Activated CD8-positive, alpha-beta memory T cell treated with anti-CD3 and anti-CD28 coated beads, Interleukin-2, amount 50 U/mL, for 24 hours (primary cell): Measurements from ENCODE around the gene KRT37.

Experiments used
- DNase-seq: peaks from one replicate; pipeline ENCODE4 v3.0.0-alpha.2; 2020; ENCODE audit errors: extremely low read depth

Gene KRT37

GRCh38 chr17:41424111-41424635 is at the start of gene KRT37:
Gene KRT37 (minus strand): TSS chr17:41424585. CDS start chr17:41424523, 62 bp downstream.
- no peak for DNase-seq

- no peak for DNase-seq
Observed at GRCh38 chr17:41468346-41468745, 44.0 kb upstream of the KRT37 start.

DNA sequence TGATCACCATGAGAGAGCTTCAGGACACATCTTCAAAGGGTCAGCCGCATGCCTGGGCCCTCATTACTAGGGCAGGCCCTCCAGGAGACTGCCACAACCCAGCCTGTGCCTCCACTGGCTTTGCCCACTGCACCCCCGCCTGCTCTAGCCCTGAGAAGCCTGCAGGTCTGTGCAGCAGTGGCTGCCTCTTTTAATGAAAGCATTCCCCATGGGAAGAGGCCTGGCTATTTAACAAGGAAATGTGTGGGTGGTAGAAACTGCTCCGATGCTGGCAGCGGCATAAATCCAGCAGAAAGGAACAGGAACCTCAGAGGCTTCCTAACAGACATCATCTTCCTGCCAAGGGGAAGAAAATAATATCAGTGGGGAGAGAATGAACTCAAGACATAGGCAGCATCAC is 43.2 kb upstream of the KRT37 start:
- no peak for DNase-seq

DNA sequence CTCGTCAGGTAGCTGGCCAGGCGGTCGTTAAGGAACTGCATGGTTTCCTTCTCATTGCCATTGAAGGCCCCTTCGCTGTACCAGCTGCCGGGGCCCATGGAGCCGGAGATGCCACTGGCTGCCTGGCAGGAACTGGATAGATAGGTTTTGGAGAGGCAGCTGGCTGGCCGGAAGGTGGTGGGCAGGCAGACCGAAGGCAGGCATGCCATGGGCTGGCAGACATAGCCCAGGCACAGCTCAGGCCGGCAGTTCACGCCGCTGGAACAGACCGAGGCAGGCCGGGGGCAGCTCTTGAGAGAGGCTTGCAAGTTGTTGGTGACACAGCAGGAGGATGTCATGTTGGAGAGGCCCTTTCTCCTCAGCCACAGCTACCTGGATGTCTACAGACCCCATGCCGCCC is 42.6 kb upstream of the KRT37 start, which contains the start of gene KRT32:
Gene KRT32 (minus strand): TSS at position 399 of the 400 bp plus-strand sequence. CDS start 61 bp downstream, at position 338.
- DNase-seq = no peak

DNA sequence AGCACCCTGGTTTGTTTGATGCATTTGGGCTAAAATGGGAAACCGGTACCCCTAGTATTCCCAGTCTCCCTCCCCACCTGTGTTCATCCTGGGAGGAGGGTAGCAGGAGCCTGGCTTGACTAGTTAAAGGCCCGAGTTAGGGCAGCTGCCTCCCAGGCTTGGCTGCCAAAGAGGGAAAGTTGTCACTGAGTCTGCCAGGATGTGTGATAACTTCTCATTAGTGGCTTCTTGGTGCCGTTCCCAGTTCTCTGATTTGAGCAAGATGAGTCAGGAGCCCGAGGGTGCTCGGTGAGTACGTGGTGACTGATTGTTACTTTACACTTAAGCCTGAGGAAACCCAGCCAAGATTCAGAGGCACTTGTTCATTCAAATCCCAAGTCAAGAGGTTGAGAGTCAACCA is 40.3 kb upstream of the KRT37 start:
- no peak for DNase-seq

DNA sequence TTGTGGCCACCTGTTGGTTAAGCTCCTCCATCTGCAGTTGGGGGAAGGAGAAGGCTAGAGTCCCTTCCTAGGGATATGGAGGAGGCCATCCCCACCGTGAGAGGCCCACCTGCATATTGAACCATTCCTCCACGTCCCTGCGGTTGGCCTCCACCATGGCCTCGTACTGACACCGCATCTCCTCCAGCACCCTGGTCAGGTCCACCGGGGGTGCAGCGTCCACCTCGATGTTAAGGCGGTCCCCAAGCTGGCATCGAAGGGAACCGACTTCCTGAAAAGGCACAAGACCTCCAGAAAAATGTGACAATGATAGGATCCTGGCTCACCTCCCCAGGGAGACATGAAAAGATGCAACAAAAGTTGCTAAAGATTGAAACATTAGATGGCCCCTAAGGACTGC is 39.8 kb upstream of the KRT37 start:
- DNase-seq = no peak

- DNase-seq = no peak
Observed at GRCh38 chr17:41463746-41464145, 39.4 kb upstream of the KRT37 start.

DNA sequence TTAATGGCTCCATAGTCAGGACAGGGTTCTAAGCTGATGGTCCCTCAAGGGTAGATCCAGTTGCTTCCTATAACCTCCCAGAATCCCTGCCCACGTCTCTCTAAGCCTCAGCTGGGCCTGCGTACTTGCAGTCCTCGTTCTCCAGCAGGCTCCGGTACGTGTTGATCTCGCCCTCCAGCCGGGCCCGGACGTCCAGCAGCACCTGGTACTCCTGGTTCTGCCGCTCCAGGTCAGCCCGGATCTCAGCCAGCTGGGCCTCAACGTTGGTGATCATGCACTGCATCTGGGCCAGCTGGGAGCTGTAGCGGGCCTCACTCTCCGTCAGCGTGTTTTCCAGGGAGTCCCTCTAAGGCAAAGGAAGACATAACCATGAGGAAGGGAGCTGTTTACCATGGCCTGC is 38.3 kb upstream of the KRT37 start:
- no peak for DNase-seq

- no peak for DNase-seq
Observed at GRCh38 chr17:41457676-41458075, 33.3 kb upstream of the KRT37 start.

DNA sequence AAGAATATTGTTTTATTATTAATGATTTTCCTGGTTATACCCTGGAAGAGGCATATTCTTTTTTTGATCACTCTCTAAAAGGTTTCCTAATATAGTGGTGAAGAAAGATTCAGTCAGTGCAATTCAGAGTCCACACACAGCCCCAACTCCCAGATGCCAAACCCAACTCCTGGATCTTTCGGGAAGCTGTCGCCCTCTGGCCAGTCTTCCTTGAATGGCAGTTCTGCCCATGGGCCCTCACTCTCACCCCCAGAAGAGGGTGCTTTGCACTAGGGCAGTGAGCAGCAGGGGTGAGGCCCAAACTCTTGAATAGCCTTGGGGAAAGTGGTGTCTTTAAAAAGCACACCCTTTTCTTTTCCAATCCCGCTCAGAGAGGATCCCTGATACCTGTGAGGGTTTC is 31.8 kb upstream of the KRT37 start:
- no peak for DNase-seq

DNA sequence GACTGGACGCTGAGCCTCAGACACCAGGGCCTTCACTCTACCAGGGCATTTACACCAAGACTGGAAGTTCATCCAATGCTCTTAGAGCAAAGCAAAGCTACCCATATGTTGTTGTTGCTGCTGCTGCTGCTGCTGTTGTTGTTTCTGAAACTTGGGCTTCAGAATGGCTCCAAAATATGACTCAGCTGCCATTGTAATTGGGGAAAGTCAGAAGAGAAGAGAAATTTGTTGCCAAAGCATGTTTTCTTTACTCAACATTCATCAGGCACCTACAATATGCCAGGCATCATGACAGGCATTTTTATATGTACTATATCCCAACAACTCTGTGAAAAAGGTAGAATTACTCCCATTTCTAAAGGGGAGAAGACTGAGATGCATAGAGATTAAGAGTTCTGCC is 30.9 kb upstream of the KRT37 start:
- no peak for DNase-seq

DNA sequence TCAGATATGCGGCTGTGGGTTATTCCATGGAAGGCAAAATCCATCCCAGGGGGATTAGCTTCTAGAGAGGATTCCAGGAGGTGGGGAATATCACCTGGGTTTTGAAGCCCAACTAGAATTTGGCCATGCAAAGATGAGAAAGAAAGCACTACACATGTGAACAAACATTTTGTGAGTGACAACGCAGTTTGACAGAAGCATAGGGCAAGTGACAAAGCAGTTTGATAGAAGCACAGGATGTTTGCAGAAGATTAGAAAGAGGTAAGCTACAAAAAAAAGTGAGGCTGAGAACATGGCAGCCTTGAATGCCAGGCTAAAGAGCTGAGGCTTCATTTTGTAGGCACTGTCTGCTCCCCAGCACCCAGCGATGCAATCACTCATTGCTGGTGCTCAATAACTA is 28.7 kb upstream of the KRT37 start:
- DNase-seq = no peak

- no peak for DNase-seq
Observed at GRCh38 chr17:41452281-41452680, 27.9 kb upstream of the KRT37 start.

GRCh38 chr17:41451154-41451728 is 26.9 kb upstream of the KRT37 start:
- no peak for DNase-seq

- DNase-seq = no peak
Observed at GRCh38 chr17:41449008-41449407, 24.6 kb upstream of the KRT37 start.

DNA sequence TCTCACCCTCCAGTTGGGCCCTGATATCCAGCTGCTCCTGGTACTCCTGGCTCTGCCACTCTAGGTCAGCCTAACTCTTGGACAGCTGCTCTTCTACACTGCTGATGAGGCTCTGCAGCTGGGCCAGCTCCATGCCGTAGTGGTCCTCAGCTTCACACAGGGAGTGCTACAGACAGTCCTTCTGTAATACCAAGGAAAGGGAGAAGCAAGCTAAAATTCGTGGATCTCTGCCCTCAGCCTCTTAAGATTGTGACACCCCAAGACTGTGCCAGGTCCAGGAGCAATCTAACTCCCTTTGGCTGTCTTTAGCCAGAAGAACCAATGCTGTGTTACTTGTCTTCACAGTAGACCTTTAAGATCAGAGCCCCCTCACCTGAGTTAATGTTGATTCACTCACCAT is 24.1 kb upstream of the KRT37 start:
- DNase-seq = no peak

GRCh38 chr17:41446806-41447205 is 22.4 kb upstream of the KRT37 start:
- no peak for DNase-seq

- DNase-seq = no peak
Observed at GRCh38 chr17:41444640-41445039, 20.3 kb upstream of the KRT37 start.

- DNase-seq = no peak
Observed at GRCh38 chr17:41444186-41444585, 19.8 kb upstream of the KRT37 start.

DNA sequence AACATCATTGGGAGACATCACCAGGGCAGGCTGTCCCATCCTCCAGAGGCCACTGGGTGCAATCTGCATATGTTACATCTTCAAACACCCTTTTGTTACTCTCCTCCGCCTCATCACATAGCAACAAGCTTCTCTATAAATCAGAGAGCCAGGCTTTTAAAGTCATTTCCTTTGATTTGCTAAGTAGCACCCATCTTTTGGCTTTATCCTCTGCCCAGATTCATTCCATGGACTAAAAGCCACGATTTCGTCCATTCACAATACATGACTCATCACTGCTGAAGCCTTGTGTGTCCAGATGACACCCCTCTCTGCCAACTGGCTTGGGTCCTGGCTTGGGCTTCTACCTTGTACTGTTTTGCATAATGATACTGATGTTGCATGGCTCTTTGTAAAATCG is 18.4 kb upstream of the KRT37 start:
- no peak for DNase-seq

GRCh38 chr17:41440531-41441033 is 16.2 kb upstream of the KRT37 start, which contains the start of gene KRT38:
Gene KRT38 (minus strand): TSS chr17:41440983. CDS start chr17:41440921, 62 bp downstream.
- no peak for DNase-seq

- no peak for DNase-seq
Observed at GRCh38 chr17:41439375-41439774, 15.0 kb upstream of the KRT37 start.

DNA sequence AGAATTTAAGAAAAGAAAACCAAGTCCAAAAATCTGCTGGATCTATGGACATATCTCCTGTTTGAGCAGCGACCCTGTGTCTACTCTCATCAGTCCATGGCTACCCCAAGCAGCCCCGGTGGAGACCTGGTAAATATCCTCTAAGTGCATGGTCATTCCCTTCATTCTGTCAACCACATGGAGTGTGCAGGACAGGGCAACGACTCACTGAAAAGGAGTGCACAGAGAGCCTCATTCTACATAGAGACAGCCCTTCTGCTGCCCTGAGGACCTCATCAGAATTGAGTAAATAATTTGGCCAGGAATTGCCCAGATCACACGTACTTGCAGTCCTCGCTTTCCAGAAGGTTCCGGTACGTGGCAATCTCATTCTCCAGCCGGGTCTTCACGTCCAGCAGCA is 13.4 kb upstream of the KRT37 start:
- no peak for DNase-seq

- no peak for DNase-seq
Observed at GRCh38 chr17:41437254-41437653, 12.9 kb upstream of the KRT37 start.
